GM18951 (cell line): ENCODE results near the gene DNPEP.

Experiments used
- POLR2A ChIP-seq: IDR thresholded peaks from 4 replicates; pipeline ENCODE4 v1.6.1; 2011; ENCODE audit warnings: mild to moderate bottlenecking; ENCODE audit not compliant: insufficient read length, insufficient read depth; ENCODE audit errors: extremely low read depth
- in situ Hi-C: fragments of 300-500 bp; cut with MboI; formaldehyde crosslinking; loops from one replicate; pipeline ENCODE4 v1.12.0; 2022; ENCODE audit warnings: low sequenced_read_pairs, mixed read lengths, inconsistent platforms; ENCODE audit not compliant: unreplicated experiment

The DNPEP gene

GRCh38 chr2:219381448-219381847 is 6.3 kb downstream of the DNPEP start:
- TF ChIP-seq POLR2A = no peak
- in situ Hi-C loops = no loop called here

GRCh38 chr2:219380926-219381325 is 6.8 kb downstream of the DNPEP start:
- in situ Hi-C loops = no loop called here
- TF ChIP-seq POLR2A = no peak

- no peak for TF ChIP-seq POLR2A
- in situ Hi-C loops = no loop called here
Observed at GRCh38 chr2:219378163-219378851, 9.4 kb downstream of the DNPEP start.

- TF ChIP-seq POLR2A = no peak
- in situ Hi-C loops = no loop called here
Observed at GRCh38 chr2:219369447-219369861, 18.3 kb downstream of the DNPEP start.

GRCh38 chr2:219368690-219369191 is 19.0 kb downstream of the DNPEP start:
- in situ Hi-C loops = no loop called here
- no peak for TF ChIP-seq POLR2A

GRCh38 chr2:219362524-219363164 is 25.1 kb downstream of the DNPEP start:
- in situ Hi-C loops = no loop called here
- TF ChIP-seq POLR2A = no peak

- in situ Hi-C loops = no loop called here
- TF ChIP-seq POLR2A = no peak
Observed at GRCh38 chr2:219362072-219362471, 25.6 kb downstream of the DNPEP start.

- TF ChIP-seq POLR2A = no peak
- in situ Hi-C loops = no loop called here
Observed at GRCh38 chr2:219358170-219359075, 29.3 kb downstream of the DNPEP start.

GRCh38 chr2:219356834-219357233 is 30.9 kb downstream of the DNPEP start:
- in situ Hi-C loops = no loop called here
- TF ChIP-seq POLR2A = no peak

- no peak for TF ChIP-seq POLR2A
- in situ Hi-C loops = no loop called here
Observed at GRCh38 chr2:219354582-219354981, 33.1 kb downstream of the DNPEP start.

GRCh38 chr2:219353129-219353528 is 34.6 kb downstream of the DNPEP start:
- in situ Hi-C loops = no loop called here
- no peak for TF ChIP-seq POLR2A

GRCh38 chr2:219352448-219353023 is 35.2 kb downstream of the DNPEP start:
- no peak for TF ChIP-seq POLR2A
- in situ Hi-C loops = no loop called here

- in situ Hi-C loops = no loop called here
Observed at GRCh38 chr2:219350710-219351221, 36.9 kb downstream of the DNPEP start.

More at GRCh38 chr2:219350710-219351221, 36.9 kb downstream of the DNPEP start:
- TF ChIP-seq POLR2A = no peak
